Measurements from ENCODE around the gene EPC1.
A peak's percentile ranks its signal among the peaks of the same experiment; 100 is the strongest.
"Not testable (repeated sequence)": the region's sequence is repeated elsewhere in the genome, so short reads cannot be mapped to it uniquely, and the experiment has no call there.

Gene EPC1

GRCh38 chr10:32271617-32272016 lies 75.3 kb downstream of the EPC1 start:
- DNase-seq, result no peak

- no peak for DNase-seq
Observed at GRCh38 chr10:32269343-32270100, 77.4 kb downstream of the EPC1 start.

GRCh38 chr10:32268788-32269187 lies 78.2 kb downstream of the EPC1 start:
- no peak for DNase-seq

- no peak for DNase-seq
Observed at GRCh38 chr10:32266979-32267378, 80.0 kb downstream of the EPC1 start.

- no peak for DNase-seq
Observed at GRCh38 chr10:32266566-32266965, 80.4 kb downstream of the EPC1 start.

GRCh38 chr10:32265756-32266155 lies 81.2 kb downstream of the EPC1 start:
- no peak for DNase-seq

GRCh38 chr10:32263300-32263699 lies 83.7 kb downstream of the EPC1 start:
- DNase-seq, result no peak

GRCh38 chr10:32259551-32259950 lies 87.4 kb downstream of the EPC1 start:
- no peak for DNase-seq

- peak; percentile 44 for DNase-seq
Observed at GRCh38 chr10:32256613-32257437, 90.1 kb downstream of the EPC1 start.

GRCh38 chr10:32253821-32254220 lies 93.1 kb downstream of the EPC1 start:
- DNase-seq, result no peak

- no peak for DNase-seq
Observed at GRCh38 chr10:32253276-32253675, 93.7 kb downstream of the EPC1 start.

- DNase-seq, result not testable (repeated sequence)
Observed at GRCh38 chr10:32250489-32250888, 96.5 kb downstream of the EPC1 start.

- DNase-seq, result no peak
Observed at GRCh38 chr10:32246685-32247084, 100.3 kb downstream of the EPC1 start.

- DNase-seq, result no peak
Observed at GRCh38 chr10:32245760-32246159, 101.2 kb downstream of the EPC1 start.

- no peak for DNase-seq
Observed at GRCh38 chr10:32244421-32245207, 102.3 kb downstream of the EPC1 start.

- no peak for DNase-seq
Observed at GRCh38 chr10:32244011-32244410, 102.9 kb downstream of the EPC1 start.

- no peak for DNase-seq
Observed at GRCh38 chr10:32241946-32242345, 105.0 kb downstream of the EPC1 start.

GRCh38 chr10:32240471-32240870 lies 106.5 kb downstream of the EPC1 start:
- DNase-seq, result no peak

GRCh38 chr10:32239769-32240168 lies 107.2 kb downstream of the EPC1 start:
- no peak for DNase-seq

GRCh38 chr10:32237644-32238345 lies 109.2 kb downstream of the EPC1 start:
- no peak for DNase-seq

GRCh38 chr10:32234471-32234870 lies 112.5 kb downstream of the EPC1 start:
- DNase-seq, result no peak

GRCh38 chr10:32233375-32233774 lies 113.6 kb downstream of the EPC1 start:
- not testable (repeated sequence) for DNase-seq

- DNase-seq, result no peak
Observed at GRCh38 chr10:32232378-32232777, 114.6 kb downstream of the EPC1 start.

Measured in NCI-H446 treated with DMSO at 0.1 percent for 48 hours (cell line).